Iris pigment epithelial cell (primary cell): ENCODE results near the gene MUC5B.
"Not testable (repeated sequence)": the region's sequence is repeated elsewhere in the genome, so short reads cannot be mapped to it uniquely, and the experiment has no call there.

Source experiments
- DNase-seq: peaks from one replicate; pipeline ENCODE4 v3.0.0-alpha.2; 2011; ENCODE audit warnings: low read depth

Gene MUC5B

GRCh38 chr11:1202776-1203504 is 19.9 kb upstream of the MUC5B start:
- peak; percentile 14 for DNase-seq

- DNase-seq = no peak
Observed at GRCh38 chr11:1203505-1204271, 19.2 kb upstream of the MUC5B start.

DNA sequence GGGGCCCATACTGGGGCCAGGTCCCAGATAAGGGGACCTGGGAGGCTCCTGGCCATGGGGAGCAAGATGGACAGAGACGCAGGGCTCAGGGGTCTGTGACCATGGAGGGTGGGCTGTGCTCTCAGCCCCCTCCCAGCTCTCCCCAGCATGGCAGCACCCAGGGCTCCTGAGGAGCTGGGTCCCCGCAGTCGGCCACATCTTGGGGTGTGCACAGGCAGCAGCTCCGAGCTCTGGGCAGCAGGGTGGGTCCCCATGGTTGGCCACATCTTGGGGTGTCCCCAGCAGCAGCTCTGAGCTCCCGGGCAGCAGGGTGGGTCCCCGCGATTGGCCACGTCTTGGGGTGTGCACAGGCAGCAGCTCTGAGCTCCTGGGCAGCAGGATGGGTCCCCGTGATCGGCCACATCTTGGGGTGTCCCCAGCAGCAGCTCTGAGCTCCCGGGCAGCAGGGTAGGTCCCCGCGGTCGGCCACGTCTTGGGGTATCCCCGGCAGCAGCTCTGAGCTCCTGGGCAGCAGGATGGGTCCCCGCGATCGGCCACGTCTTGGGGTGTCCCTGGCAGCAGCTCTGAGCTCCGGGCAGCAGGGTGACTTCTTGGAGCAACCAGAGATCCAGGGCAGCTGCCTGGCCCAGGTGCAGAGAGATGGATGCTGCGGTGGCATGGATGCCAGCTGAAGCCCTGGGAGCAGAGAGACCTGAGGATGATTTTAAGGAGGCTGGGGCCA is 18.3 kb upstream of the MUC5B start:
- no peak for DNase-seq

DNA sequence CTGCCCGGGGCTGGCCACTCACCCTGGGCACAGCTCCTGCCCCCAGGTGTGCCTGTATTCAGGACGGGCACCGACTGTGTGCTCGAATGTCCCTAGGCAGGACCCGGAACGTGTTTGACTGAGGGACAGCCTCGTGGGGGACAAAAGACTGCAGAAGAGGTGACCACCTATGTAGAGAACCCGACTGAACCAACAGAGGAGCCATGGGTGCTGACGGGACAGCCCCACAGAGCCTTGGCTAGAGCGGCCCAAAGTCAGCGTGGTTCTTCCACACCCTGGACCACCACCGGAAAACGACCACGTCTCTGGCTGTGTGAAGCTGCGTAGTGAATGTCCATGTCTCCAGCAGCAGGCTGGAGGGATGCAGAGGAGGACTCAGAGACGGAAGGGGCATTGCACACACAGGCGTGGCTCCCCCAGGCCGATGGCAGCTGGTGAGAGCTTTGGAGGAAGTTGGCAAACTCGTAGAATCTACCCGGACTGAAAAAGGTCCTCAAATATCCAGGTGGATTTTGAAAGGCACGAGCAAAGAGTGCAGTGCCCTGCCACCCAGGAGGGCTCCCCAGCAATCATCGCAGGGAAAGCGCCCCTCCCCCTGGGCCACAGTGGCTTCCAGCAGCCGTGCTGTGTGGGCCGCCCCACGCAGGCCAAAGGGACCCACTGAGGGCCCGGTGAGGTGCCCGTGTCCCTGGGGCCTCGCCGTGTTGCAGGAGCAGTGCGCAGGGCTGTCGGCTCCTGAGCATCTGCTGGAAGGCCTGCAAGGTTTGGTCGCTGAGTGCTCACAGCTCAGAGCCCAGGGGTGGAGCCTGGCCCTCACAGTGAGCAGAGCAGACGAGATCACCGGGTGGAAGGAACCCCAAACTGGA is 17.5 kb upstream of the MUC5B start:
- DNase-seq = no peak

DNA sequence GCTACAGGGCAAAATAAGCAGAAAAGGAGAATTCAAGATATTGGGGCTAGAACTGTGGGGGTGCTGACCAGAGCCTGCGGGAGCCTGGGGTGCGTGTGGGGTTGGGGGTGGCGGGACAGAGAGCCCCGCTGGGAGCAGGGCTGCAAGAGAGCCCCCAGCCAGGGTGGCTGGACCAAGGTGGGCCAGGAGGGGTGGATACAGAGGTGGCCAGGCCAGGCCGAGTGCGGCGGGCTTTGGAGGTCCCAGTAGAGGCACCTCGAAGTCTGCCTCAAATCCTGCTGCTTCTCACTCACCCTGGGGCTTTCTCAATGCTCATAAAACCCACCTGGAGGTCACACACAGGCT is 16.9 kb upstream of the MUC5B start:
- no peak for DNase-seq

- DNase-seq = no peak
Observed at GRCh38 chr11:1206391-1207271, 16.2 kb upstream of the MUC5B start.

GRCh38 chr11:1207401-1208143 is 15.3 kb upstream of the MUC5B start:
- no peak for DNase-seq

DNA sequence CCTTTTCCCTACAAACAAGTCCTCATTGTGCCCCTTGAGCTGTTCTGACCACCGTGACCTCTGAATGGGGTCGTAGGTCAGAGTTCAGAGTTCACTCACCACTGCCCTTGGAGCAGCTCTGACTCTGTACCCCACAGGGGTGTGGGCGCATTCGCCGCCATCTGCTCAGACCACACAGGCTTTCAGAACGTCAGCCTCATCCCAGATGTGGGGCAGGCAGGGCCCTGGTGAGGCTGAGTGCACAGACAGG is 14.8 kb upstream of the MUC5B start:
- no peak for DNase-seq

GRCh38 chr11:1208394-1209261 is 14.2 kb upstream of the MUC5B start:
- DNase-seq = no peak

DNA sequence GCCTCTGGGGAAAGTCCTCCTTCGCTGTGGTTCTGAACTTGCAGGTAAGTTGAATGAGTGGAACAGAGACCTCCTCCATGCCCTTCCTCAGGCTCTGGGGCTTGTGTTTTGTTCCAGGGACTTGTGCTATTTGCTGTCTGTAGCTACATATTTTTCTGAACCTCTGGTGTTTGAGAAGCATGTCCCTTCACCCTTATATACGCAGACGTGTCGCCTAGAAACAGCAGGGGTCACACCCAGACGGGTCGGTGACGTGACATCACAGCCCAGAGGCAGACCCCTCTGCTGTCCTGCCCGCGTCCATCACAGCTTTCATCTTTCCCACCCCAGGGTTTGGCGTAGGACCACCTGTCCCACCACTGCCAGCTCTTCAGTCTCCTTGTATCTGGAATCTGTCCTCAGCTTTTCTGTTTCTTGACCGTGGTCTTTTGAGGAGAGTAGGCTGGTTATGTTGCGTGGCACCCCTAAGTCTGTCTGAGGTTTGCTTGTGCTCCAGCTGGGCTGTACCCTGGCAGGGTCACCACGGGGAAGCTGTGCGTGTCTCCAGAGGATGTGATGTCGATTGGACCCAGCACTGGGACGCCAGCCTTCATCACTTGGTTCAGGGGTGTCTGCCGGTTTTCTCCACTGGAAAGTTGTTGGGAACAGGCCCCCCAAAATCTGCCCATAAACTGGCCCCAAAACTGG is 13.4 kb upstream of the MUC5B start:
- no peak for DNase-seq

- DNase-seq = no peak
Observed at GRCh38 chr11:1211838-1212237, 11.0 kb upstream of the MUC5B start.

- not testable (repeated sequence) for DNase-seq
Observed at GRCh38 chr11:1215826-1216225, 7.0 kb upstream of the MUC5B start.

DNA sequence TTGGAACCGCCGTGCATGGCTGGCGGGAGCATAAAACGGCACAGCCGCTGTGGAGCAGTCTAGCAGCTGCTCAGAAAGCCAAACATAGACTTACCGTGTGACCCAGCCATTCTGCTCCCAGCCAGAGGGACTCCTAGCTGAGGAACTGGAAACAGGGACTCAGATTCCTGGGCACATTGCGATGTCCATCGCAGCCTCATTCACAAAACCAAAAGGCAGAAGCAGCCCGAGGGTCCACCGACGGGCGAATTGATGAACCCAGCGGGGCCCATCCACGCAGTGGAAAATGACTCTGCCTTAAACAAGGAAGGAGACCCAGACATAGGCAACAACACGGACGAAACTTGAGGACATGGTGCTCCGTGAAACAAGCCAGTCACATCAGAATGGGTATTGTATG is 5.7 kb upstream of the MUC5B start:
- no peak for DNase-seq

- DNase-seq = no peak
Observed at GRCh38 chr11:1218256-1218787, 4.5 kb upstream of the MUC5B start.

GRCh38 chr11:1218788-1219445 is 3.9 kb upstream of the MUC5B start:
- no peak for DNase-seq

GRCh38 chr11:1219446-1219833 is 3.4 kb upstream of the MUC5B start:
- no peak for DNase-seq

DNA sequence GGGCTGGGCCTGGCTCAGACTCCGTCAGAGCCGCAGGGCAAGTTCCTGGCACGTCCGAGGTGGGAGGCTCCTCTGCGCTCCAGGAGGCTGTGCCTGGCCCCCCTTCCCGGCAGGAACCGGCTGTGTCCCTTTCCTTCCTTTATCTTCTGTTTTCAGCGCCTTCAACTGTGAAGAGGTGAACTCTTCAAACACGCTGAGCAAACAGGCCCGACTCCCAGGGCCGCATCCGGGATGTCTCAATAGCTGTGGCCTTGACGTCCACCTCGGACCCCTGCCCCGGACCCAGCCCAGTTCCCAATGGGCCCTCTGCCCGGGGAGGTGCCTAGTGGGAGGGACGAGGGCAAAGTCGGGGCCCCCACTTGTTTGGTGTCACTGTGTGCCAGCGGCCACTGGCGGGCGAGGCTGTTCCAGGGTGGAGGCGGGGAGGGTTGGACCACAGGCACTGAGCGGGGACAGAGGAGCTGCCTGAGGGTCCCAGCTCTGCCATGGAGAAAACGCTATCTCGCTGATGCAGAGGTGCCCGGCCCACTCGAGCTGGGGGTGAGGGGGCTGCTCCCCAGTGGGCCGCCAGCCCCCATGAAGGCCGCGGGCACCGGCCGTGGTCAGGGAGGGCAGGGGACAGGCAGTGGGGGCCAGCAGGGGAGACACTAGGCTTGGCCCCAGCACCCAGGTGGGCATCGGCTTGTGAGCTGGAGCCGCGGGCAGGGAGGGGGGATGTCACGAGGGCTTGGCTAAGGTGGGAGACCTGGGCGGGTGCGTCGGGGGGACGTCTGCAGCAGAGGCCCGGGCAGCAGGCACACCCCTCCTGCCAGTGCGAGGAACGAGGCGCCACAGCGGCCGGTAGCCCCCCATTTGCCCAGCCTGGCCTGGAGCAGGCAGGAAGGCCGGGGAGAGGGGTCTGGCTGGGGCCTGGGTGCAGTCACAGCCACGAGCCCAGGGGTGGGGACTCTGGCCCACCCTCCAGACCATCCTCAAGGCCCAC is 2.7 kb upstream of the MUC5B start:
- DNase-seq = no peak
